A673 (cell line): ENCODE results near the gene C12orf76. TPM values are rescaled to one million over a fixed set of nuclear protein-coding genes. Genes with fewer than 3 reads are reported as not detected.

Source experiments
- BruUV-seq: library from RNA; stranded (reverse); fragments of 400-500 nt; replicated peaks from 2 replicates; lab custom pipeline; 2021; lab: Mats Ljungman, UMichigan
- CTCF ChIA-PET: fragments of 300-600 bp; sonication (Branson Sonifier 250); formaldehyde crosslinking; loops from one replicate; lab custom pipeline; 2022; ENCODE audit warnings: antibody characterized with exemption; lab: Charles Lee
- POLR2A ChIA-PET: fragments of 300-600 bp; sonication (Branson Sonifier 250); formaldehyde crosslinking; loops from one replicate; lab custom pipeline; 2022; ENCODE audit warnings: antibody characterized with exemption; ENCODE audit not compliant: low non-redundant PET; lab: Charles Lee
- DNase-seq: peaks from one replicate; pipeline ENCODE4 v3.0.0-alpha.2; 2015; ENCODE audit warnings: low spot score
- H3K27ac ChIP-seq: fragments of 200-600 bp; sonication (generic); 2 replicates; pipeline ENCODE4 v1.5.1; 2016; ENCODE audit warnings: mixed run types, low read depth, mild to moderate bottlenecking, mixed read lengths, antibody characterized with exemption, low read length; ENCODE audit not compliant: poor library complexity, severe bottlenecking
- H3K27me3 ChIP-seq: fragments of 200-600 bp; sonication (generic); replicated peaks from 2 replicates; pipeline ENCODE4 v1.6.1; 2017; ENCODE audit warnings: mixed run types, low read depth, mild to moderate bottlenecking, mixed read lengths, antibody characterized with exemption, low read length; ENCODE audit not compliant: insufficient read depth, poor library complexity
- H3K36me3 ChIP-seq: fragments of 200-600 bp; sonication (generic); 2 replicates; pipeline ENCODE4 v1.6.1; 2016; ENCODE audit warnings: mixed run types, mild to moderate bottlenecking, mixed read lengths, antibody characterized with exemption, low read length; ENCODE audit not compliant: insufficient read depth, poor library complexity, severe bottlenecking
- H3K4me1 ChIP-seq: fragments of 200-600 bp; sonication (generic); 2 replicates; pipeline ENCODE4 v1.6.1; 2017; ENCODE audit warnings: mixed run types, mild to moderate bottlenecking, mixed read lengths, antibody characterized with exemption, low read length; ENCODE audit not compliant: insufficient read depth, poor library complexity, severe bottlenecking
- H3K4me3 ChIP-seq: fragments of 200-600 bp; sonication (generic); 2 replicates; pipeline ENCODE4 v1.5.1; 2016; ENCODE audit warnings: low read depth, mixed run types, mild to moderate bottlenecking, mixed read lengths, low read length; ENCODE audit not compliant: poor library complexity, severe bottlenecking
- H3K9me3 ChIP-seq: fragments of 200-600 bp; sonication (generic); 2 replicates; pipeline ENCODE4 v1.6.1; 2016; ENCODE audit warnings: mixed run types, low read depth, mild to moderate bottlenecking, mixed read lengths, antibody characterized with exemption, low read length; ENCODE audit not compliant: poor library complexity, severe bottlenecking
- CTCF ChIP-seq: fragments of 300-800, 200-600 bp; sonication (generic); conservative IDR thresholded peaks from 2 replicates; pipeline ENCODE4 v1.5.1; 2017; ENCODE audit warnings: low read depth, mild to moderate bottlenecking, antibody characterized with exemption, low read length, moderate library complexity, mixed read lengths
- EZH2 ChIP-seq: fragments of 200-600 bp; sonication (generic); IDR thresholded peaks from 2 replicates; pipeline ENCODE4 v1.6.1; 2017; ENCODE audit warnings: borderline replicate concordance, low read depth, mild to moderate bottlenecking, mixed read lengths, antibody characterized with exemption, low read length; ENCODE audit not compliant: poor library complexity, severe bottlenecking
- intact Hi-C: fragments of 100-400 bp; cut with micrococcal nuclease; formaldehyde crosslinking; loops from one replicate; pipeline ENCODE4 v1.10.0; 2022; ENCODE audit not compliant: unreplicated experiment
- total RNA-seq: library from RNA; stranded (reverse); gene quantifications from 2 replicates; pipeline ENCODE4 v1.2.3, GENCODE V29; 2021

Gene C12orf76
- total RNA-seq, 1 experiment from 2014 or later = 14.5 TPM

GRCh38 chr12:109995361-109995685 lies 53.0 kb downstream of the C12orf76 start:
- Histone ChIP-seq H3K36me3 (no peaks in the 10 kb centered on the region), H3K9me3 (no peaks in the 10 kb centered on the region), H3K4me1 (peaks cover 24% of the 10 kb centered on the region), H3K4me3 (peak overlapping the region; percentile 83), H3K27ac (peak overlapping the region; percentile 81), H3K27me3 (no peaks in the 10 kb centered on the region)
- ChIA-PET CTCF (no interaction called here), POLR2A (no interaction called here)
- BruUV-seq = no TSS peak
- TF ChIP-seq CTCF (no peak), EZH2 (no peak)
- DNase-seq = no peak
- intact Hi-C loops = no loop called here

GRCh38 chr12:109994401-109995175 lies 53.7 kb downstream of the C12orf76 start:
- peak overlapping the region; percentile 81 for H3K27ac ChIP-seq
- H3K9me3 ChIP-seq = no peaks in the 10 kb centered on the region
- POLR2A ChIA-PET = no interaction called here
- H3K4me3 ChIP-seq = peak overlapping the region; percentile 83
- no peaks in the 10 kb centered on the region for H3K27me3 ChIP-seq
- intact Hi-C loops = no loop called here
- BruUV-seq = TSS peak; percentile 36
- peaks cover 2% of the 10 kb centered on the region for H3K36me3 ChIP-seq
- CTCF ChIA-PET = interaction anchor here (0.6 kb wide), 1 partner anchor 229 kb away, joined by 5 read pairs; no protein-coding TSS in a partner anchor
- DNase-seq = peak; percentile 61
- peaks cover 19% of the 10 kb centered on the region for H3K4me1 ChIP-seq
- TF ChIP-seq EZH2 = no peak
- no peak for TF ChIP-seq CTCF

GRCh38 chr12:109993091-109993490 lies 55.2 kb downstream of the C12orf76 start:
- ChIA-PET POLR2A (no interaction called here), CTCF (no interaction called here)
- no peak overlapping the region for H3K27ac ChIP-seq
- no peak overlapping the region for H3K4me3 ChIP-seq
- no peaks in the 10 kb centered on the region for H3K27me3 ChIP-seq
- H3K36me3 ChIP-seq = peaks cover 6% of the 10 kb centered on the region
- H3K9me3 ChIP-seq = no peaks in the 10 kb centered on the region
- TF ChIP-seq CTCF (no peak), EZH2 (no peak)
- intact Hi-C loops = no loop called here
- peaks cover 11% of the 10 kb centered on the region for H3K4me1 ChIP-seq
- no peak for DNase-seq
- BruUV-seq = no TSS peak
